HCT116 (cell line): Measurements from ENCODE around the gene USP12.

ENCODE experiments used
- CBX3 ChIP-seq: IDR thresholded peaks from 2 replicates; pipeline ENCODE4 v1.6.1; 2012; ENCODE audit warnings: low read depth
- CTCF ChIP-seq, 3 experiments: fragments of 200-600 bp in 1 of 3; sonication (generic) in 1 of 3; IDR thresholded peaks in 2 of 3; conservative IDR thresholded peaks in 1 of 3; 2 replicates each; pipeline ENCODE4 v1.5.1; 2012 to 2017; ENCODE audit warnings: low read depth in 2 of 3, low read length in 2 of 3, antibody characterized with exemption in 1 of 3, borderline replicate concordance in 1 of 3, control low read depth in 1 of 3, mild to moderate bottlenecking in 1 of 3, mixed read lengths in 1 of 3, mixed run types in 1 of 3, moderate library complexity in 1 of 3; ENCODE audit not compliant: insufficient read depth in 1 of 3
- EGR1 ChIP-seq: IDR thresholded peaks from 2 replicates; pipeline ENCODE4 v1.6.1; 2012; ENCODE audit warnings: low read depth
- ELF1 ChIP-seq: IDR thresholded peaks from 2 replicates; pipeline ENCODE4 v1.6.1; 2012; ENCODE audit warnings: low read depth, borderline replicate concordance
- EZH2 ChIP-seq: fragments of 200-600 bp; sonication (generic); IDR thresholded peaks from 2 replicates; pipeline ENCODE4 v1.6.1; 2017; ENCODE audit warnings: antibody characterized with exemption, mixed run types
- FOSL1 ChIP-seq: IDR thresholded peaks from 2 replicates; pipeline ENCODE4 v1.6.1; 2012; ENCODE audit warnings: low read depth
- JUND ChIP-seq: IDR thresholded peaks from 2 replicates; pipeline ENCODE4 v1.6.1; 2012
- POLR2A ChIP-seq: IDR thresholded peaks from 2 replicates; pipeline ENCODE4 v1.7.0; 2011; ENCODE audit warnings: borderline replicate concordance; ENCODE audit not compliant: insufficient read depth, insufficient read length; ENCODE audit errors: extremely low read depth
- POLR2AphosphoS5 ChIP-seq: IDR thresholded peaks from 2 replicates; pipeline ENCODE4 v1.6.1; 2011; ENCODE audit warnings: mild to moderate bottlenecking, low read depth, low read length, moderate library complexity
- REST ChIP-seq: IDR thresholded peaks from 2 replicates; pipeline ENCODE4 v1.6.1; 2012; ENCODE audit warnings: low read depth
- SP1 ChIP-seq: IDR thresholded peaks from 2 replicates; pipeline ENCODE4 v1.6.1; 2012; ENCODE audit warnings: low read depth
- SRF ChIP-seq: IDR thresholded peaks from 2 replicates; pipeline ENCODE4 v1.6.1; 2012; ENCODE audit warnings: low read depth
- YY1 ChIP-seq: IDR thresholded peaks from 2 replicates; pipeline ENCODE4 v1.6.1; 2011; ENCODE audit warnings: low read length, low read depth, moderate library complexity, mild to moderate bottlenecking; ENCODE audit not compliant: insufficient replicate concordance; ENCODE audit errors: extremely low read depth
- ZFX ChIP-seq: fragments of 450-650 bp; IDR thresholded peaks from 2 replicates; pipeline ENCODE4 v1.6.1; 2017

- no peak for TF ChIP-seq EZH2
- TF ChIP-seq JUND, result no peak
- TF ChIP-seq CTCF (IDR thresholded peaks at IDR 0.05 in 2 of 3, conservative IDR thresholded peaks at IDR 0.05 in 1 of 3; ENCODE audit: borderline replicate concordance in 1 of 3, insufficient read depth in 1 of 3, low read depth in 2 of 3, low read length in 2 of 3), result no peak
- TF ChIP-seq SRF, result no peak
- no peak for TF ChIP-seq POLR2A
- no peak for TF ChIP-seq ELF1
- no peak for TF ChIP-seq FOSL1
- TF ChIP-seq ZFX, result no peak
- no peak for TF ChIP-seq SP1
- TF ChIP-seq REST, result no peak
- no peak for TF ChIP-seq CBX3
- no peak for TF ChIP-seq POLR2AphosphoS5
- no peak for TF ChIP-seq EGR1
- no peak for TF ChIP-seq YY1
These were observed 10.4 kb upstream of the USP12 start for GRCh38 chr13:27182054-27182453.
